Choroid plexus epithelial cell (primary cell): ENCODE measurements around the gene PHLDB2.

Source experiments
- DNase-seq: peaks from one replicate; pipeline ENCODE4 v3.0.0-alpha.2; 2010; ENCODE audit warnings: low read depth
- H3K4me3 ChIP-seq: 2 replicates; pipeline ENCODE4 v1.5.1; 2011; ENCODE audit warnings: low read depth, mild to moderate bottlenecking, control low read depth, low read length, moderate library complexity
- CTCF ChIP-seq: conservative IDR thresholded peaks from 2 replicates; pipeline ENCODE4 v1.5.1; 2011; ENCODE audit warnings: low read depth, mild to moderate bottlenecking, control low read depth, inconsistent platforms, low read length, moderate library complexity

Gene PHLDB2

GRCh38 chr3:111981457-111981763 is 122.3 kb downstream of the PHLDB2 start:
- DNase-seq = no peak
- H3K4me3 ChIP-seq = no peak overlapping the region
- TF ChIP-seq CTCF = no peak

DNA sequence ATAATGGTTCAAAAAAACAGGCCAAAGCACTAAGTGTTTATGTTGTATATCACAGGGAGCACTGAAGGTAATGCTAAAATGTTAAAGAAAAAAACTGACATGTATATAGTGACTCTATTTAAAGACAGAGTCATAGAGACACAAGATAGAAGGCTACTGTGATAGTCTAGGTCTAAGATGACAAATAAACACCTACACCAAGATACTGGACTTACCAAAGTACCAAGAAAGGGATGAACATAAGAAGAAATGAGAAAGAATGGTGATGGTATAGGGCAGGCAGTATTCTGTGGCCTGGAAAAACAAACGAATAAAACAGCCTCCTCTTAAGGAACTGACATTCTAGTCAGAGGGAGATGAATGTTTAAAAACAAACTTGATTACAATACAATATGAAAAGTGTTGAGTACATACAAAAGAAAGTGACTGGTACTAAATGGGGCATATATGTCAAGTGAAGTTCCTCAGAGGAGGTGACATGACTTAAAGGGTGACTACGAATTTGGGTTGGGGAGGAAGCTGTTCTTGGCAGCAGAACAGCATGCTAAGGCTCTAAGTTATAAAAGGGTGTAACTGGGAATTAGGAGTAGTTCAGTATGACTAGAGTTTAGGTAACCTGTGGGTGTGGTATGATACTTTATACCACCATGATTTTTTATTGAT is 125.7 kb downstream of the PHLDB2 start:
- no peak for DNase-seq
- no peak for TF ChIP-seq CTCF
- no peak overlapping the region for H3K4me3 ChIP-seq

- no peak overlapping the region for H3K4me3 ChIP-seq
- TF ChIP-seq CTCF = no peak
- DNase-seq = no peak
These were observed 127.7 kb downstream of the PHLDB2 start for GRCh38 chr3:111986800-111987199.

GRCh38 chr3:111989061-111989678 is 130.1 kb downstream of the PHLDB2 start:
- peak; percentile 91 for DNase-seq
- peak; percentile 78 for TF ChIP-seq CTCF
- H3K4me3 ChIP-seq = no peak overlapping the region

DNA sequence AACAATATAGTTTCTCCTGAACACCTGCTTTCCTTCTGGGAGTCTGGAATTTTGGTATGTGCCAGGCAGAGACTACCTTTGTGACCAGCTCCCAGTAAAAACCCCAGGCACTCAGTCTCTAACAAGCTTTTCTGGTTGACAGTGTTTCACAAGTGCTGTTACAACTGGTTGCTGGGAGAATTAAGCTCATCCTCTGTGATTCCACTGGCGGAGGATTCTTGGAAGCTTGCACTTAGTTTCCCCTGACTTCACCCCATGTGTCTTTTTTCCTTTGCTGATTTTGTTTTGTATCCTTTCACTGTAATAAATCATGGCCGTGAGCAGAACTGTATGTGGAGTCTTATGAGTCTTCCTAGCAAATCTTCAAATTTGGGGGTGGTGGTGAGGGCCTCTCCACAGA is 134.0 kb downstream of the PHLDB2 start:
- TF ChIP-seq CTCF = no peak
- H3K4me3 ChIP-seq = no peak overlapping the region
- DNase-seq = no peak

DNA sequence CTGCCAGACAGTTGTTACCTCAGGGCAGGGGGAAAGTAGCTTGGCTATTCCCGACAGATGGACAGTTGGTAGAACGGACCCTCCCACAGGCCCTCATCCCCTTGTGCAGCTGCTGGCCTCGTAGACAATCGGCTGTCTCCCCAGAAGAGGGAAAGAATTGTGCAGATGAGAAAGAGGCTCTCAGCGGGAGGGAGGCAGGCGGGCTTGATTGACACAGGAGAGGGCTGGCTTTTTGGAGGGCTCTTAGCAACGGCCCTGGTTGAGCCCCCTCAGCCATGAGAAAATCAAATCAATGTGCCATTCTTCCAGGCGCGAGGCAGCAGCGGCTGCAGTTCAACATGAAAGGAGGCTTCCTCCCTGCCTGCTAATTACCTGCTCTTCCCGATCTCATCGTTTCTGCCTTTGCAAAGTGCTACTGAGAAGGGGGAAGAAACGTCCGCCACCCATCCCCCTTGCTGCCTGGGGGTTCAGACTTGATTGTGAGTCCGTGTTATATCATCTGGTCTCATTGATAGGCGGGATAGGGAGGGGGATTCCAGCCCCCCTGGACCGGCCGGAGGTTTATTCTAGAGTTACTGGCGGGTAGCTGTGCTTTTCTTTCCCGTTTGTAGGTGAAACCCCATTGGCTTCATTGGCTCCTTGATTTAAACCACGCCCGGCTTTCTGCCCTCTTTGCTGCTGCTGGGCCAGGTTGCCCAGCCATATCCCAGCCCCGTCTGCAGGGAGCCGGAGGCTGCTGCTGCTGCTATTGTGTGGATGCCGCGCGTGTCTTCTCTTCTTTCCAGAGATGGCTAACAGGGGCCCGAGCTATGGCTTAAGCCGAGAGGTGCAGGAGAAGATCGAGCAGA is 139.8 kb downstream of the PHLDB2 start, which contains the start of gene TAGLN3:
Gene TAGLN3 (plus strand): TSS at position 287 of the 848 bp plus-strand sequence. CDS start 501 bp downstream, at position 788.
- DNase-seq = peak; percentile 23
- TF ChIP-seq CTCF = no peak
- H3K4me3 ChIP-seq = peak within 1 kb of the TSS; percentile 58
